SK-N-SH (cell line): ENCODE data around the gene AMMECR1. TPM values are rescaled to one million over a fixed set of nuclear protein-coding genes. Genes with fewer than 3 reads are reported as not detected.

ENCODE experiments used
- CTCF ChIA-PET: fragments of 300-600, 350-600 bp; formaldehyde crosslinking; extraction: SDS; loops from one replicate; lab custom pipeline; 2021; lab: Yijun Ruan, JAX
- POLR2A ChIA-PET: fragments of 350-600 bp; sonication (Branson Sonifier 250); formaldehyde crosslinking; extraction: SDS; loops from one replicate; lab custom pipeline; 2020; ENCODE audit warnings: antibody characterized with exemption, inconsistent platforms; lab: Yijun Ruan, JAX
- DNase-seq: peaks from one replicate; pipeline ENCODE4 v3.0.0; 2012
- H2AFZ ChIP-seq: fragments of 200-600 bp; sonication (generic); 2 replicates; pipeline ENCODE4 v1.8.1; 2016; ENCODE audit warnings: antibody characterized with exemption, mild to moderate bottlenecking, low read depth
- H3F3A ChIP-seq: fragments of 200-600 bp; sonication (generic); replicated peaks from 2 replicates; pipeline ENCODE3; 2016; ENCODE audit warnings: antibody characterized with exemption, mild to moderate bottlenecking; ENCODE audit not compliant: insufficient read depth
- H3K27ac ChIP-seq, 2 experiments: fragments of 200-500 bp in 1 of 2; fragments of 200-600 bp in 1 of 2; sonication (Bioruptor generic) in 1 of 2; sonication (generic), shearing (Covaris generic) in 1 of 2; 2 replicates each; pipeline versions ENCODE4 v1.5.1 to v1.6.1; 2014 to 2016; ENCODE audit warnings: low read depth in 2 of 2, inconsistent platforms in 1 of 2, low read length in 1 of 2, mild to moderate bottlenecking in 1 of 2, mixed read lengths in 1 of 2
- H3K27me3 ChIP-seq: fragments of 200-600 bp; sonication (generic), shearing (Covaris generic); 2 replicates; pipeline ENCODE4 v1.6.1; 2016; ENCODE audit warnings: mixed run types; ENCODE audit not compliant: insufficient read depth
- H3K36me3 ChIP-seq, 2 experiments: fragments of 200-500 bp in 1 of 2; fragments of 200-600 bp in 1 of 2; sonication (Bioruptor generic) in 1 of 2; sonication (generic) in 1 of 2; replicated peaks in 1 of 2; 2 replicates each; pipeline versions ENCODE3 to v1.5.1; 2014 to 2016; ENCODE audit warnings: low read length in 1 of 2, mild to moderate bottlenecking in 1 of 2; ENCODE audit not compliant: insufficient read depth in 2 of 2, control insufficient read depth in 1 of 2
- H3K4me1 ChIP-seq, 2 experiments: fragments of 200-500 bp in 1 of 2; fragments of 200-600 bp in 1 of 2; sonication (Bioruptor generic) in 1 of 2; sonication (generic), shearing (Covaris generic) in 1 of 2; 2 replicates each; pipeline versions ENCODE4 v1.5.1 to v1.6.1; 2014 to 2016; ENCODE audit warnings: low read depth in 1 of 2, low read length in 1 of 2, mixed run types in 1 of 2; ENCODE audit not compliant: insufficient read depth in 2 of 2, control insufficient read depth in 1 of 2
- H3K4me2 ChIP-seq: fragments of 200-600 bp; sonication (generic), shearing (Covaris generic); 2 replicates; pipeline ENCODE4 v1.6.1; 2017; ENCODE audit warnings: mixed run types
- H3K4me3 ChIP-seq, 2 experiments: fragments of 200-500 bp in 1 of 2; fragments of 200-600 bp in 1 of 2; sonication (Bioruptor generic) in 1 of 2; sonication (generic), shearing (Covaris generic) in 1 of 2; 2 replicates each; pipeline versions ENCODE4 v1.5.1 to v1.8.1; 2014 to 2016; ENCODE audit warnings: low read depth in 2 of 2, inconsistent platforms in 1 of 2, low read length in 1 of 2, mild to moderate bottlenecking in 1 of 2, mixed read lengths in 1 of 2, moderate library complexity in 1 of 2
- H3K79me2 ChIP-seq: fragments of 200-600 bp; sonication (generic); 2 replicates; pipeline ENCODE4 v1.8.1; 2017; ENCODE audit warnings: mild to moderate bottlenecking; ENCODE audit not compliant: insufficient read depth
- H3K9ac ChIP-seq: fragments of 200-600 bp; sonication (generic); 2 replicates; pipeline ENCODE4 v1.6.1; 2017; ENCODE audit warnings: mixed run types
- H3K9me2 ChIP-seq: fragments of 200-600 bp; sonication (generic); 2 replicates; pipeline ENCODE4 v1.6.1; 2017; ENCODE audit warnings: mixed run types
- H3K9me3 ChIP-seq: fragments of 200-600 bp; sonication (generic); 2 replicates; pipeline ENCODE4 v1.6.1; 2017; ENCODE audit warnings: mixed run types, mild to moderate bottlenecking, moderate library complexity
- H4K20me1 ChIP-seq: fragments of 200-600 bp; sonication (generic); 2 replicates; pipeline ENCODE4 v1.6.1; 2017; ENCODE audit warnings: mild to moderate bottlenecking, mixed run types; ENCODE audit not compliant: insufficient read depth
- CTCF ChIP-seq: fragments of 200-600 bp; sonication (generic); IDR thresholded peaks from 2 replicates; pipeline ENCODE4 v1.6.1; 2017; ENCODE audit warnings: antibody characterized with exemption, mild to moderate bottlenecking, moderate library complexity
- ELF1 ChIP-seq: IDR thresholded peaks from 2 replicates; pipeline ENCODE4 v1.4.0; 2012
- EZH2phosphoT487 ChIP-seq: fragments of 200-600 bp; sonication (generic); IDR thresholded peaks from 2 replicates; pipeline ENCODE4 v1.6.1; 2017; ENCODE audit warnings: low read depth, mixed run types, mild to moderate bottlenecking, antibody characterized with exemption, moderate library complexity, borderline replicate concordance
- FOXJ3 ChIP-seq: sonication (generic); formaldehyde crosslinking; IDR thresholded peaks from 2 replicates; pipeline ENCODE4 v1.5.1; 2020; ENCODE audit warnings: mild to moderate bottlenecking, missing genetic modification reagents
- FOXM1 ChIP-seq: IDR thresholded peaks from 2 replicates; pipeline ENCODE4 v1.4.0; 2012; ENCODE audit warnings: low read depth, mild to moderate bottlenecking
- MEF2A ChIP-seq: IDR thresholded peaks from 2 replicates; pipeline ENCODE4 v1.4.0; 2012; ENCODE audit warnings: low read depth, borderline replicate concordance
- MXI1 ChIP-seq: IDR thresholded peaks from 2 replicates; pipeline ENCODE4 v1.6.1; 2012; ENCODE audit warnings: mild to moderate bottlenecking, low read depth, low read length, improper control_type of control experiment
- NFIC ChIP-seq: IDR thresholded peaks from 2 replicates; pipeline ENCODE4 v1.4.0; 2012; ENCODE audit warnings: borderline replicate concordance
- POLR2AphosphoS5 ChIP-seq: IDR thresholded peaks from 2 replicates; pipeline ENCODE4 v1.6.1; 2012; ENCODE audit warnings: low read depth, low read length
- RAD21 ChIP-seq: IDR thresholded peaks from 2 replicates; pipeline ENCODE4 v1.6.1; 2012; ENCODE audit warnings: mild to moderate bottlenecking, low read length
- RFX5 ChIP-seq: IDR thresholded peaks from 2 replicates; pipeline ENCODE4 v1.6.1; 2012; ENCODE audit warnings: mild to moderate bottlenecking, improper control_type of control experiment, low read length
- RXRA ChIP-seq: IDR thresholded peaks from 2 replicates; pipeline ENCODE4 v1.4.0; 2012; ENCODE audit warnings: low read depth, mild to moderate bottlenecking, borderline replicate concordance
- SIN3A ChIP-seq: IDR thresholded peaks from 2 replicates; pipeline ENCODE4 v1.6.1; 2012; ENCODE audit warnings: low read depth, mild to moderate bottlenecking, low read length, moderate library complexity, borderline replicate concordance
- SMC3 ChIP-seq: IDR thresholded peaks from 2 replicates; pipeline ENCODE4 v1.6.1; 2012; ENCODE audit warnings: low read depth, low read length, improper control_type of control experiment
- YY1 ChIP-seq: IDR thresholded peaks from 2 replicates; pipeline ENCODE4 v1.4.0; 2012; ENCODE audit warnings: low read depth, mild to moderate bottlenecking
- WGBS: methylation state at CpG from one replicate; pipeline ENCODE4 v1.1.6; 2017; ENCODE audit warnings: low lambda C conversion rate; 5-methylcytosine and 5-hydroxymethylcytosine counted together
- polyA plus RNA-seq, 3 experiments: library from polyadenylated mRNA; depleted of rRNA; stranded (reverse); fragments of >200 nt; gene quantifications; 2 replicates each; pipeline ENCODE4 v1.2.3, GENCODE V29; 2012
- TF ChIP-seq, protein P1 (sequence below): fragments of 150-350 bp; IDR thresholded peaks from 2 replicates; pipeline ENCODE4 v1.6.1; 2017; ENCODE audit warnings: antibody characterized with exemption, low read length, low read depth, borderline replicate concordance
- TF ChIP-seq, protein P2 (sequence below): IDR thresholded peaks from 2 replicates; pipeline ENCODE4 v1.4.0; 2012; ENCODE audit warnings: low read depth, borderline replicate concordance
- TF ChIP-seq, protein P3 (sequence below): IDR thresholded peaks from 2 replicates; pipeline ENCODE4 v1.4.0; 2012; ENCODE audit warnings: low read depth
- TF ChIP-seq, protein P4 (sequence below): fragments of 150-350 bp; IDR thresholded peaks from 2 replicates; pipeline ENCODE4 v1.6.1; 2016; ENCODE audit warnings: mild to moderate bottlenecking, low read depth, low read length

Gene AMMECR1
- polyA plus RNA-seq, 1 of the 3 experiments (the other 2 are of a cell fraction), result 1.3 TPM

DNA sequence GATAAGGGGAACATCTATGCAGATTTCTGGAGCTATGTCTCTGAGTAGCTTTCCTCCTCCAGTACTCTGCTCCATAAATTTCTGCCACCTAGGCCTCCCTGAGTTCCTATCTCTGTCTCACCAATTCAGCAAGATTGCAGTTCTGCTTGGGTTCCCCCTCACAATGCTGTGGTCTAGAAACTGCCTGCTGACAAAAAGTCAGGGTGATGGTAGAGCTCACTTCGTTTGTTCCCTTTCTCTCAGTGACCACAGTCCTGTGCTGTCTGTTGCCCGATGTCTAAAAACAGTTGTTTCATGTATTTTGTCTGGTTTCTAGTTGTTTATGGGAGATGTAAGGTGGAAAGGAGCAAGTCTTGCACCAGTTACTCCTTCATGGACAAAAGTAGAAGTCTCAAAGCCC is 41.1 kb downstream of the AMMECR1 start (continued):
- no peak for TF ChIP-seq CTCF
- TF ChIP-seq ELF1, result no peak
- TF ChIP-seq RAD21, result no peak
- no peak for TF ChIP-seq YY1

DNA sequence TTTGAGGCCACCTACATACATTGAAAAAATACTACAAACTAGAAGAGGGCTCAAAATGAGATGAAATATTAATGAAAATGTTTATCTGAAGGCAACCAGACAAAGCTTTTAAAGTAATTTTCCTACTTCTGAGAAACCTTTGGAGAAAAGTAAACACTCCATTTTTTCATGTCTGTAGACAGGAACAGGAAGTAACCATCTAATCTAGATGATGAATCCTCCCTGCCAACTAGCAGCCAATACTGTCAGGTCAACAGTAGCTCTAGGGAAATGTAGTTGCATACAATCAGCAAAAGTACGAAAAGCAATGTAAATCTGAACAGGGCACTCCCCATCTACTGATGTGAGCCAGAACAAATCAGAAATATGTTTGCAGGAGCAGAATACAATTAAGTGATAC is 49.0 kb downstream of the AMMECR1 start:
- H3K4me3 ChIP-seq, result no peak overlapping the region
- H3F3A ChIP-seq, result no peaks in the 10 kb centered on the region
- ChIA-PET CTCF (no interaction called here), POLR2A (no interaction called here)
- TF ChIP-seq, protein P1, sequence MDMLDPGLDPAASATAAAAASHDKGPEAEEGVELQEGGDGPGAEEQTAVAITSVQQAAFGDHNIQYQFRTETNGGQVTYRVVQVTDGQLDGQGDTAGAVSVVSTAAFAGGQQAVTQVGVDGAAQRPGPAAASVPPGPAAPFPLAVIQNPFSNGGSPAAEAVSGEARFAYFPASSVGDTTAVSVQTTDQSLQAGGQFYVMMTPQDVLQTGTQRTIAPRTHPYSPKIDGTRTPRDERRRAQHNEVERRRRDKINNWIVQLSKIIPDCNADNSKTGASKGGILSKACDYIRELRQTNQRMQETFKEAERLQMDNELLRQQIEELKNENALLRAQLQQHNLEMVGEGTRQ, result no peak
- H3K79me2 ChIP-seq, result no peaks in the 10 kb centered on the region
- no peaks in the 10 kb centered on the region for H3K9me2 ChIP-seq
- H3K36me3 ChIP-seq, result no peaks in the 10 kb centered on the region
- no peaks in the 10 kb centered on the region for H3K4me1 ChIP-seq
- H3K4me2 ChIP-seq, result no peak overlapping the region
- 44% methylated on average over 1 of the region's 1 CpG for WGBS
- H3K9ac ChIP-seq, result no peak overlapping the region
- H3K27me3 ChIP-seq, result no peaks in the 10 kb centered on the region
- no peaks in the 10 kb centered on the region for H4K20me1 ChIP-seq
- H3K27ac ChIP-seq, result no peak overlapping the region; a peak in 1 of 4 replicates
- H2AFZ ChIP-seq, result no peak overlapping the region
- no peaks in the 10 kb centered on the region for H3K9me3 ChIP-seq
- DNase-seq, result peak; percentile 1

DNA sequence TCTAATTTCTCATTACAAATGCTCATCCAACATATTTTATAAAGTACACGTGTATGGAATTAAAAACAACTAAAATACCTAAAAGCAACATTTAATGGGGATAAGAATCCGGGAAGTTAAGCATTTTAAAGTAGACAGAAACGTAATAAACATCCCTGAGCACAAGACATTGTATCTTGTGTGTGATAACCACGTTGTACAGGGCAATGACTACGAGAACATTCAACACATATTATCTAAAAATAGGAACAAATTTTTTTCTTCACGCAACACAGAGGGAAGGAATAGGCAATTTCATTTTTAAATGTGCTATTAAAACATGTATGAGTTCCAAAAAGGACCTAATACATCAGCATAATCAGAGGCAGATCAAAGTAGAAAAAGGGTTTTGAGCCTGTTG is 49.5 kb downstream of the AMMECR1 start:
- Histone ChIP-seq H3K79me2 (no peaks in the 10 kb centered on the region), H3K9me3 (no peaks in the 10 kb centered on the region), H3K9me2 (no peaks in the 10 kb centered on the region), H4K20me1 (no peaks in the 10 kb centered on the region), H2AFZ (no peak overlapping the region), H3F3A (no peaks in the 10 kb centered on the region), H3K27me3 (no peaks in the 10 kb centered on the region), H3K36me3 (no peaks in the 10 kb centered on the region), H3K4me3 (no peak overlapping the region), H3K4me2 (no peak overlapping the region), H3K27ac (no peak overlapping the region), H3K9ac (no peak overlapping the region), H3K4me1 (no peaks in the 10 kb centered on the region)
- ChIA-PET POLR2A (no interaction called here), CTCF (no interaction called here)
- WGBS, result 47% methylated on average over 6 of the region's 6 CpGs
- DNase-seq, result no peak
- TF ChIP-seq, protein P2, sequence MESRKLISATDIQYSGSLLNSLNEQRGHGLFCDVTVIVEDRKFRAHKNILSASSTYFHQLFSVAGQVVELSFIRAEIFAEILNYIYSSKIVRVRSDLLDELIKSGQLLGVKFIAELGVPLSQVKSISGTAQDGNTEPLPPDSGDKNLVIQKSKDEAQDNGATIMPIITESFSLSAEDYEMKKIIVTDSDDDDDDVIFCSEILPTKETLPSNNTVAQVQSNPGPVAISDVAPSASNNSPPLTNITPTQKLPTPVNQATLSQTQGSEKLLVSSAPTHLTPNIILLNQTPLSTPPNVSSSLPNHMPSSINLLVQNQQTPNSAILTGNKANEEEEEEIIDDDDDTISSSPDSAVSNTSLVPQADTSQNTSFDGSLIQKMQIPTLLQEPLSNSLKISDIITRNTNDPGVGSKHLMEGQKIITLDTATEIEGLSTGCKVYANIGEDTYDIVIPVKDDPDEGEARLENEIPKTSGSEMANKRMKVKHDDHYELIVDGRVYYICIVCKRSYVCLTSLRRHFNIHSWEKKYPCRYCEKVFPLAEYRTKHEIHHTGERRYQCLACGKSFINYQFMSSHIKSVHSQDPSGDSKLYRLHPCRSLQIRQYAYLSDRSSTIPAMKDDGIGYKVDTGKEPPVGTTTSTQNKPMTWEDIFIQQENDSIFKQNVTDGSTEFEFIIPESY, result no peak
- TF ChIP-seq SIN3A (no peak), POLR2AphosphoS5 (no peak), RFX5 (no peak), MEF2A (no peak), NFIC (no peak), EZH2phosphoT487 (no peak), RXRA (no peak), MXI1 (no peak), RAD21 (no peak), FOXM1 (no peak), SMC3 (no peak), CTCF (no peak), FOXJ3 (no peak)
- TF ChIP-seq, protein P3, sequence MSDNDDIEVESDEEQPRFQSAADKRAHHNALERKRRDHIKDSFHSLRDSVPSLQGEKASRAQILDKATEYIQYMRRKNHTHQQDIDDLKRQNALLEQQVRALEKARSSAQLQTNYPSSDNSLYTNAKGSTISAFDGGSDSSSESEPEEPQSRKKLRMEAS, result no peak
- TF ChIP-seq, protein P4, sequence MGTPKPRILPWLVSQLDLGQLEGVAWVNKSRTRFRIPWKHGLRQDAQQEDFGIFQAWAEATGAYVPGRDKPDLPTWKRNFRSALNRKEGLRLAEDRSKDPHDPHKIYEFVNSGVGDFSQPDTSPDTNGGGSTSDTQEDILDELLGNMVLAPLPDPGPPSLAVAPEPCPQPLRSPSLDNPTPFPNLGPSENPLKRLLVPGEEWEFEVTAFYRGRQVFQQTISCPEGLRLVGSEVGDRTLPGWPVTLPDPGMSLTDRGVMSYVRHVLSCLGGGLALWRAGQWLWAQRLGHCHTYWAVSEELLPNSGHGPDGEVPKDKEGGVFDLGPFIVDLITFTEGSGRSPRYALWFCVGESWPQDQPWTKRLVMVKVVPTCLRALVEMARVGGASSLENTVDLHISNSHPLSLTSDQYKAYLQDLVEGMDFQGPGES, result no peak
